ENCODE results near the gene DCUN1D3.

GRCh38 chr16:20920799-20921198, 20.6 kb upstream of the DCUN1D3 start:
- TF ChIP-seq CTCF (conservative IDR thresholded peaks at IDR 0.05 in 1 of 2, IDR thresholded peaks at IDR 0.05 in 1 of 2; ENCODE audit: low read depth in 1 of 2, low read length in 2 of 2) (no peak), EZH2 (IDR thresholded peaks at IDR 0.05; ENCODE audit: low read length, missing control alignments) (no peak)

Data from fibroblast of lung (primary cell).